Measurements from ENCODE around the gene JADE3.

DNA sequence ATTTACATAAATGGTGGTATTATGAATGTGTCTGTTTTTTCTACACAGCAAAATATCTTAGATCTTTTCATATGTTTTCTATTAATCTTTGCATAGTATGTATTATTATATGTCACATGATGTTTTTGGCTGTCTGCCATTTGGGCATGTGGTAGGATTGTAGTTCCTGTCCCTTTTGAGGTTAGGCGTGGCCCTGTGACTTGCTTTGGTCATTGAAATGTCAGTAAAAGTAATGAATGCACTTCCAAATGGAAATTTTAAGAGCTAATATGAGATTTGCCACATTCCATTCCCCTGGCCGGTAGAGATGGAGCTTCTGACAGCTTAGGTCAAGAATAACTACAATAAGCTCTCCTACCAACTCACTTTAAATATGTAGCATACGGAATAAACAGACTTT, 45.1 kb downstream of the JADE3 start:
- TF ChIP-seq, protein P1, sequence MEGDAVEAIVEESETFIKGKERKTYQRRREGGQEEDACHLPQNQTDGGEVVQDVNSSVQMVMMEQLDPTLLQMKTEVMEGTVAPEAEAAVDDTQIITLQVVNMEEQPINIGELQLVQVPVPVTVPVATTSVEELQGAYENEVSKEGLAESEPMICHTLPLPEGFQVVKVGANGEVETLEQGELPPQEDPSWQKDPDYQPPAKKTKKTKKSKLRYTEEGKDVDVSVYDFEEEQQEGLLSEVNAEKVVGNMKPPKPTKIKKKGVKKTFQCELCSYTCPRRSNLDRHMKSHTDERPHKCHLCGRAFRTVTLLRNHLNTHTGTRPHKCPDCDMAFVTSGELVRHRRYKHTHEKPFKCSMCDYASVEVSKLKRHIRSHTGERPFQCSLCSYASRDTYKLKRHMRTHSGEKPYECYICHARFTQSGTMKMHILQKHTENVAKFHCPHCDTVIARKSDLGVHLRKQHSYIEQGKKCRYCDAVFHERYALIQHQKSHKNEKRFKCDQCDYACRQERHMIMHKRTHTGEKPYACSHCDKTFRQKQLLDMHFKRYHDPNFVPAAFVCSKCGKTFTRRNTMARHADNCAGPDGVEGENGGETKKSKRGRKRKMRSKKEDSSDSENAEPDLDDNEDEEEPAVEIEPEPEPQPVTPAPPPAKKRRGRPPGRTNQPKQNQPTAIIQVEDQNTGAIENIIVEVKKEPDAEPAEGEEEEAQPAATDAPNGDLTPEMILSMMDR (IDR thresholded peaks at IDR 0.05): no peak
- TF ChIP-seq POLR2A (IDR thresholded peaks at IDR 0.05): no peak
- TF ChIP-seq EP300 (IDR thresholded peaks at IDR 0.05): no peak
